OCI-LY3 (cell line): Measurements from ENCODE around the gene CDK15.

ENCODE experiments used
- CTCF ChIP-seq: fragments of 200-600, 300-600 bp; sonication (generic); IDR thresholded peaks from 2 replicates; pipeline ENCODE4 v1.5.1; 2014; ENCODE audit warnings: antibody characterized with exemption, low read length, low read depth
- EZH2phosphoT487 ChIP-seq: fragments of 200-600 bp; shearing (Covaris generic); IDR thresholded peaks from 2 replicates; pipeline ENCODE4 v1.6.1; 2018; ENCODE audit warnings: antibody characterized with exemption, mixed run types, low read depth

DNA sequence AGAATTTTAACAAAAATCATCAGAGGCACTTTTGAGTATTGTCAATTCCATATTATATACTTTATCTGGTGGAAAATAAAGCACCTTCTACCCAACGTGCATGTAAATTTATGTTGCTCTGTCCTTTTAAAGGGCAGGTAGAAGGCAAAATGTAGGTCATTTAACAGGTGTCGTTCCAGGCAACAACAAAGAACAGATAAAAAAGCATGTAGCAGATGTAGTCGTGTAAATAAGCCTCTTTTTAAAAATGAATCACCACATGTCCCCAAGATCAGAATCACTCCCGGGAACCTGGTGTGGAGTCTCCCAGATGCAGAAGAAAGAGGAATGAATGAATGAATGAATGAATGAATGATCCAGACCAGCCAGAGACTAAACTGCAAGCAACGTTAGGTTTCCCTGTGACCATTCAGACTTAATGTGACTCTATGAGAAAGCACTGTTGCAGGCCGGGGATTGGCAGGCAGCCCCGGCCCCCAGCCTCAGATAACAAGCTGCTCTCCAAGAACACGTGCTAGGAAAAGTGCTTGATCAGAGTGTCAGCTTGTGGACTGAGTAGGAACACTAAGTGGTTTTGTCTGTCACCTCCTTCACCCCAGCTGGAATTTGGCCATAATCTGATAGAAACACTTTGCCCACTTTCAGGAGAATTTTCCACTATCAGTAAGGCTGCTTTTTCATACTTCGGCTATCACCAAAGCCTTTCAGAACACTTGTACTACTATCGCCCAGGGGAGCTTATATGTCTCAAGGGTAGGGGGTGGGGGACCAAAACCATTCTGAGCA lies 100.6 kb downstream of the CDK15 start:
- no peak for TF ChIP-seq CTCF
- TF ChIP-seq EZH2phosphoT487, result no peak
